Esophagus muscularis mucosa (tissue), 4 donors: ENCODE measurements around the gene DEPDC5. TPM values are rescaled to one million over a fixed set of nuclear protein-coding genes. Genes with fewer than 3 reads are reported as not detected.
"Not testable (repeated sequence)": the region's sequence is repeated elsewhere in the genome, so short reads cannot be mapped to it uniquely, and the experiment has no call there.

Experiments used
- DNase-seq: peaks from one replicate; pipeline ENCODE4 v3.0.0-alpha.2; 2017; ENCODE audit errors: extremely low spot score
- H3K27ac ChIP-seq, 4 donors: fragments of 200-600 bp; sonication (generic); replicated peaks in 1 of 4; 1 replicate in 3 of 4; 2 replicates in 1 of 4; pipeline ENCODE4 v1.5.1; 2016 to 2019; ENCODE audit warnings: mild to moderate bottlenecking in 1 of 4
- H3K27me3 ChIP-seq, 4 donors: fragments of 200-600 bp; sonication (generic); one replicate each; pipeline versions ENCODE4 v1.5.1 to v1.6.0; 2016 to 2019
- H3K36me3 ChIP-seq, 4 donors: fragments of 200-600 bp; sonication (generic); one replicate each; pipeline ENCODE4 v1.5.1; 2016 to 2019
- H3K4me1 ChIP-seq, 4 donors: fragments of 200-600 bp; sonication (generic); one replicate each; pipeline ENCODE4 v1.5.1; 2016 to 2019
- H3K4me3 ChIP-seq, 4 donors: fragments of 200-600 bp; sonication (generic); 1 replicate in 2 of 4; 2 replicates in 2 of 4; pipeline ENCODE4 v1.5.1; 2016 to 2019; ENCODE audit warnings: mild to moderate bottlenecking in 4 of 4, moderate library complexity in 1 of 4
- H3K9me3 ChIP-seq, 4 donors: fragments of 200-600 bp; sonication (generic); 1 replicate in 3 of 4; 2 replicates in 1 of 4; pipeline ENCODE4 v1.5.1; 2016 to 2019
- CTCF ChIP-seq, 3 experiments: fragments of 200-600 bp in 2 of 3; fragments of 450-650 bp in 1 of 3; sonication (generic) in 2 of 3; IDR thresholded peaks; one replicate each; pipeline ENCODE4 v1.5.1; 2017 to 2019; ENCODE audit warnings: antibody characterized with exemption in 3 of 3, mild to moderate bottlenecking in 2 of 3, moderate library complexity in 1 of 3
- EP300 ChIP-seq: sonication (generic); formaldehyde crosslinking; IDR thresholded peaks from one replicate; pipeline ENCODE4 v1.6.1; 2017; ENCODE audit warnings: antibody characterized with exemption
- POLR2A ChIP-seq: fragments of 450-650 bp; IDR thresholded peaks from one replicate; pipeline ENCODE4 v1.6.1; 2017; ENCODE audit warnings: antibody characterized with exemption, moderate library complexity, mild to moderate bottlenecking, low read depth
- POLR2AphosphoS5 ChIP-seq, 2 donors: sonication (generic); formaldehyde crosslinking; IDR thresholded peaks; one replicate each; pipeline ENCODE4 v1.6.1; 2017; ENCODE audit warnings: antibody characterized with exemption in 2 of 2
- WGBS: methylation state at CpG from one replicate; pipeline ENCODE4 v1.1.5; 2018; 5-methylcytosine and 5-hydroxymethylcytosine counted together
- intact Hi-C: fragments of 100-400 bp; cut with DNase I; formaldehyde crosslinking; loops from one replicate; pipeline ENCODE4 v1.15.1; 2023
- total RNA-seq, 4 donors: library from RNA; depleted of rRNA; stranded (reverse); fragments of >200 nt; gene quantifications; one replicate each; pipeline versions ENCODE4 v1.1.0 to v1.2.1, GENCODE V29; 2016

The DEPDC5 gene
- 10 to 100 TPM in 3 of 4 donors, 1 to 10 TPM in 1; 7.3 to 15.8 (median 12.6) TPM for total RNA-seq

GRCh38 chr22:31753634-31754501, at the start of gene DEPDC5:
DEPDC5 (plus strand) TSS chr22:31754019; CDS start chr22:31754922, 903 bp downstream.
- Histone ChIP-seq H3K4me1 (peaks cover 37 to 47% (median 43%) of the 10 kb centered on the region in 4 donors), H3K9me3 (no peaks in the 10 kb centered on the region), H3K27ac (peak within 1 kb of the TSS; percentile 92 to 95 (median 95)), H3K27me3 (no peaks in the 10 kb centered on the region), H3K4me3 (peak within 1 kb of the TSS; percentile 78 to 96 (median 91)), H3K36me3 (peaks cover 0 to 17% (median 14%) of the 10 kb centered on the region in 4 donors)
- TF ChIP-seq POLR2AphosphoS5 (IDR thresholded peaks at IDR 0.05), result peak; percentile 94 to 97
- TF ChIP-seq POLR2A, result peak; percentile 51
- no peak for TF ChIP-seq EP300
- TF ChIP-seq CTCF (IDR thresholded peaks at IDR 0.05), result peak in 2 of 3 experiments; percentile 16 to 23
- WGBS, result 2% methylated on average over 61 of the region's 65 CpGs
- DNase-seq, result peak; percentile 98
- intact Hi-C loops, result loop anchor here (10.0 kb wide), 1 partner anchor 191 kb away; the partner anchor contains the start of gene YWHAH

DNA sequence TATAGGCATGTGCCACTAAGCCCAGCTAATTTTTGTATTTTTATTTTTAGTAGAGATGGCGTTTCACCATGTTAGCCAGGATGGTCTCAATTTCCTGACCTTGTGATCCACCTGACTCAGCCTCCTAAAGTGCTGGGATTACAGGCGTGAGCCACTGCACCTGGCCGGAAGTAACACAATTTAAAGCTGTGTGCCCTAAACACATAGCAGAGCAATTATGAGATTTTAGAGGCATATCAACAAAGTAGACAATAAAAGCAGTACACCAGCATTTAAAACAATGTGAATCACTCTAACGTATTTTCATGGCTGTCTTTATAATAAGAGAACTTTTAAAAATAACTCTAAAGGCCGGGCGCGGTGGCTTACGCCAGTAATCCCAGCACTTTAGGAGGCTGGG, 46.3 kb upstream of the DEPDC5 start:
- WGBS, result 92% methylated on average over 8 of the region's 8 CpGs
- TF ChIP-seq CTCF (IDR thresholded peaks at IDR 0.05) (no peak), POLR2AphosphoS5 (IDR thresholded peaks at IDR 0.05) (no peak), POLR2A (no peak), EP300 (no peak)
- DNase-seq, result no peak
- Histone ChIP-seq H3K4me1 (no peaks in the 10 kb centered on the region), H3K9me3 (no peaks in the 10 kb centered on the region), H3K4me3 (no peak overlapping the region), H3K36me3 (peaks cover 21 to 96% (median 64%) of the 10 kb centered on the region in 4 donors), H3K27ac (no peak overlapping the region), H3K27me3 (no peaks in the 10 kb centered on the region)
- intact Hi-C loops, result no loop called here

DNA sequence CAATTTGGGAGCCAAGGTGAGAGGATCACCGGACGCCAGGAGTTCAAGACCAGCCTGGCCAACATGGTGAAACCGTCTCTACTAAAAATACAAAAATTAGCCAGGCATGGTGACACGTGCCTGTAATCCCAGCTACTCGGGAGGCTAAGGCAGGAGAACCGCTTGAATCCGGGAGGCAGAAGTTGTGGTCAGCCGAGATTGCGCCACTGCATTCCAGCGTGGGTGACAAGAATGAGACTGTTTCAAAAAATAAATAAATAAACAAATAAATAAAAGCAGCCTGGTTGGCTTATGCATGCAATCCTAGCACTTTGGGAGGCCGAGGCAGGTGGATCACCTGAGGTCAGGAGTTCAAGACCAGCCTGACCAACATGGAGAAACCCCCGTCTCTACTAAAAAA, 42.6 kb upstream of the DEPDC5 start:
- H3K4me1 ChIP-seq, H3K9me3 ChIP-seq, intact Hi-C loops, H3K27ac ChIP-seq, H3K27me3 ChIP-seq, H3K4me3 ChIP-seq, DNase-seq: not testable (repeated sequence)
- WGBS, result 94% methylated on average over 12 of the region's 12 CpGs
- peaks cover 31 to 99% (median 73%) of the 10 kb centered on the region in 4 donors for H3K36me3 ChIP-seq

DNA sequence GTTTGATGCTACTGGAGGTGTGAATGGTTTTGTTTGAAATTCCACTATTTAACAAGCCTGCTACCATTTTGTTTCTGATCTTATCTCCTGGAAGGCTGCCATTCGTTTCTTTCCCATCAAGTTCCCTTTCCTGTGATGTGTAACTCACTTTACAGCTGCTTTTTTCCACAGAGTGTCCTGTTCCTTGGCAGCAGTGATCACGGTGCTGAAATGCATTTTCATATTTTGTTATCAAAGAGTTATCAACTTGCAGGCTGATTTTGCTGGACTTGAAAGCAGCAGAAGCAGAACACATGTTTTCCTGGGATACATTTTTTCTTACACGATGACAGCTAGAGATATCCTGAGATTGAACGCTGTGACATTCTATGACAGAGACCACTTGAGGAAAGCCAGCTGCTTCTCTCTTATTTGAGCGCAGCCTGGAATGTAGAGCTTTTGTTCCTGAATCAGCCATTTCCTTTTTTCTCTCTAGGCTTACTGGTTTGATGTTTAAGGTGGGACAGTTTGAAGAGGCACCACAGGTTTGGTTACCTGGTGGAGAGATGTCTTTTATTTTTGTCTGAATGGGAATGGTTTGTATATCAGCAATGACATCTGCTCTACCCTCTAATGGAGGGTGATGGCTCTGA, 38.6 kb upstream of the DEPDC5 start:
- peaks cover 40 to 92% (median 79%) of the 10 kb centered on the region in 4 donors for H3K36me3 ChIP-seq
- no peak overlapping the region for H3K27ac ChIP-seq
- no peak overlapping the region for H3K4me3 ChIP-seq
- TF ChIP-seq POLR2A (no peak), POLR2AphosphoS5 (IDR thresholded peaks at IDR 0.05) (no peak), CTCF (IDR thresholded peaks at IDR 0.05) (no peak), EP300 (no peak)
- H3K4me1 ChIP-seq, result no peaks in the 10 kb centered on the region
- 81% methylated on average over 5 of the region's 5 CpGs for WGBS
- DNase-seq, result no peak
- no peaks in the 10 kb centered on the region for H3K9me3 ChIP-seq
- H3K27me3 ChIP-seq, result no peaks in the 10 kb centered on the region
- intact Hi-C loops, result no loop called here

- Histone ChIP-seq H3K9me3 (no peaks in the 10 kb centered on the region), H3K4me1 (no peaks in the 10 kb centered on the region), H3K27ac (no peak overlapping the region), H3K4me3 (no peak overlapping the region), H3K36me3 (peaks cover 30 to 87% (median 71%) of the 10 kb centered on the region in 4 donors), H3K27me3 (no peaks in the 10 kb centered on the region)
- intact Hi-C loops, result no loop called here
- no peak for DNase-seq
- TF ChIP-seq CTCF (IDR thresholded peaks at IDR 0.05) (no peak), EP300 (no peak), POLR2AphosphoS5 (IDR thresholded peaks at IDR 0.05) (no peak), POLR2A (no peak)
- 96% methylated on average over 7 of the region's 7 CpGs for WGBS
Measured at GRCh38 chr22:31719850-31720471, 33.9 kb upstream of the DEPDC5 start.
